Dendritic cell treated with granulocyte-macrophage colony-stimulating factor and Interleukin-4, amounts not matched to agents 40 ng/mL and 50 ng/mL, for 4 days (primary cell): ENCODE measurements around the gene GLMN.

Experiments used
- H3K27ac Mint-ChIP-seq: one replicate; pipeline ENCODE4 v1.8.0; 2022; ENCODE audit warnings: mild to moderate bottlenecking, mixed read lengths
- H3K27me3 Mint-ChIP-seq: one replicate; pipeline ENCODE4 v1.8.0; 2022; ENCODE audit warnings: mild to moderate bottlenecking, mixed read lengths
- H3K36me3 Mint-ChIP-seq: one replicate; pipeline ENCODE4 v1.8.0; 2022; ENCODE audit warnings: low read depth, mixed read lengths
- H3K4me1 Mint-ChIP-seq: one replicate; pipeline ENCODE4 v1.8.0; 2022; ENCODE audit warnings: low read depth, mixed read lengths
- H3K4me3 Mint-ChIP-seq: one replicate; pipeline ENCODE4 v1.8.0; 2022; ENCODE audit warnings: mild to moderate bottlenecking, moderate library complexity, mixed read lengths
- H3K9me3 Mint-ChIP-seq: one replicate; pipeline ENCODE4 v1.8.0; 2022; ENCODE audit warnings: mixed read lengths
- intact Hi-C: fragments of 100-400 bp; cut with micrococcal nuclease; formaldehyde crosslinking; loops from one replicate; pipeline ENCODE4 v1.15.0; 2022

The GLMN gene, protein sequence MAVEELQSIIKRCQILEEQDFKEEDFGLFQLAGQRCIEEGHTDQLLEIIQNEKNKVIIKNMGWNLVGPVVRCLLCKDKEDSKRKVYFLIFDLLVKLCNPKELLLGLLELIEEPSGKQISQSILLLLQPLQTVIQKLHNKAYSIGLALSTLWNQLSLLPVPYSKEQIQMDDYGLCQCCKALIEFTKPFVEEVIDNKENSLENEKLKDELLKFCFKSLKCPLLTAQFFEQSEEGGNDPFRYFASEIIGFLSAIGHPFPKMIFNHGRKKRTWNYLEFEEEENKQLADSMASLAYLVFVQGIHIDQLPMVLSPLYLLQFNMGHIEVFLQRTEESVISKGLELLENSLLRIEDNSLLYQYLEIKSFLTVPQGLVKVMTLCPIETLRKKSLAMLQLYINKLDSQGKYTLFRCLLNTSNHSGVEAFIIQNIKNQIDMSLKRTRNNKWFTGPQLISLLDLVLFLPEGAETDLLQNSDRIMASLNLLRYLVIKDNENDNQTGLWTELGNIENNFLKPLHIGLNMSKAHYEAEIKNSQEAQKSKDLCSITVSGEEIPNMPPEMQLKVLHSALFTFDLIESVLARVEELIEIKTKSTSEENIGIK

DNA sequence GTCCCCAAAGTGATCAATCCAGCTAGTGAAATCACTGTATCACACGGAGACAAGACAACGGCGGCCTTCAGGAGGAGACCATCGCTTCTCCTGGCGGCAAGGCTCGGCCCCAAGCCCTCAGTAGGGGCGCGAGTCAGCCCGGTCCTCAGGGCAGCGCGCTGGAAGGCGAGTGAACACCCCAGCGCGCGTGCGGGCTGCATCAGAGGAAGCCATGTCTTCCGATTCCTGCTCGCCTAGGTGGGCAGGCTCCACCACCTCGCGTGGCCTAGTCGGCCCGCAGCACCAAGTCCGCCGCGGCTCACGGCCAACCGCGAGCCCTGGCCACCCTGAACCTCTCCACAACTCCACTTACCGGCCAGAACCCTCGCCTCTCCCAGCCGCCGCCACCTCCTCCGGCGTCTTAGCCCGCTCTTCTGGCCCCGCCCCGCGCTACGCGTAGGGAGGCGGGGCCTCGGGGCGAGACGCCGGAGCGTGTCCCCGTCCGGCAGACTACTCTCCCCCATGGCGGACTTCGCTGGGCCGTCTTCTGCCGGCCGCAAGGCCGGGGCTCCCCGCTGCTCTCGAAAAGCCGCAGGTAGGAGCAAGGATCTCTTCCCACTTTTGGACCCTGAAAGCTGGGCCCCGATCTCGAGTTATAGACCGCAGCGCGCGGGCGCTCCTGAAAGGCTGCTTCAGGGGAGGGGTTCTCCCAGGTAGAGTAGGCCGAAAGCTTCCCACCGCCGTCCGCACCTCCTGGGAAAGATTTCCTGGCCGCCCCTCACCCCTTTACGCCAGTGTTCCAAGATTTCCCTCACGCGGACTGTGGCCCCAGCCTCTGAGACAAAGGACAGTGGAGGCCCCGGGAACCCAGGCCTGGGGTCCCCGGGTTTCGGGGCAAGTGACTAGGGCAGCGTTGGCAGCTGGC, at the start of gene GLMN, which contains the start of gene RPAP2:
TSS of gene GLMN (minus strand) at position 415 of the 904 bp plus-strand sequence. CDS start 988 bp downstream, outside the sequence.
TSS of gene RPAP2 (plus strand) at position 487 of the 904 bp plus-strand sequence. CDS start at position 502, 15 bp downstream.
- Mint-ChIP-seq H3K4me3 (peak within 1 kb of the TSS; percentile 97), H3K27me3 (no peaks in the 10 kb centered on the region), H3K36me3 (peaks cover 26% of the 10 kb centered on the region), H3K4me1 (peaks cover 27% of the 10 kb centered on the region), H3K27ac (peak within 1 kb of the TSS; percentile 97), H3K9me3 (no peaks in the 10 kb centered on the region)
- intact Hi-C loops: loop anchor here (5.0 to 10.0 kb wide), 3 partner anchors 163 to 794 kb away; partner anchors contain the start of genes BTBD8 and CDC7

DNA sequence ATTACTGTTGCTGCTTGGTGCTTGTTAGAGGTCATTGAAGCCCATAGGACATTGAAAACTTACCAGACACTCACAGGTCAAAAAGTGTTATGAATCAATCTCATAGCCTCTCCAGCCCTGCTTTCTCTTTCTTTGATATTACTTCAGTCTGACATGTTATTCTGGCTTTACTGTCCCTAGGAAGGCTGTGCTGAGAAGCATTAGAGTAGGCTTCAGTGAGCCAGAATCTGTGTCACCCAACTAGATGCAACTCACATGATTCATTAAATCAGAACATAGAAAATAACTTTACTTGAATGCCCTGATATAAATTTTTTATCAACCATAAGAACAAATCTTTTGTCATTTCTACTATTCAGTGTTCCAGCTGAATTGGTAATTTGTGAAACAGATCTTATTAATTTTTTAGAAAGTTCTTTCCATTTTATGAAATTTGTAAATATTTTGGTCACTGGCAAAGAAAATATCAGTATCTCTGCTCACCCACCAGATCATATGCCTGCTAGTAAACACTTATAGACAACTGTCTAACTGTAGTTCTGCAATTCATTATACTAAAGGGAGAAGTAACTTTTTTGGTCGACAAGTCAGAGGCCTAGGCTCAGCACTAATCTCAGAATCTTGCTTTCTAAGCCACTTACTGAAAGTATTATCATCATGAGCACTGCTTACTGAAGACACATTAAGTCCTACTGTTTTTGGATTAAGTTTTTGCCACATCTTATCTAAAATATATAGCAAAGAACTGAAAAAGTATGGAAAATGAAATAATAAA, 48.3 kb upstream of the GLMN start:
- Mint-ChIP-seq H3K36me3 (peaks cover 30% of the 10 kb centered on the region), H3K4me1 (peaks cover 7% of the 10 kb centered on the region), H3K9me3 (no peaks in the 10 kb centered on the region), H3K27ac (no peak overlapping the region), H3K27me3 (no peaks in the 10 kb centered on the region), H3K4me3 (no peak overlapping the region)
- intact Hi-C loops: no loop called here

DNA sequence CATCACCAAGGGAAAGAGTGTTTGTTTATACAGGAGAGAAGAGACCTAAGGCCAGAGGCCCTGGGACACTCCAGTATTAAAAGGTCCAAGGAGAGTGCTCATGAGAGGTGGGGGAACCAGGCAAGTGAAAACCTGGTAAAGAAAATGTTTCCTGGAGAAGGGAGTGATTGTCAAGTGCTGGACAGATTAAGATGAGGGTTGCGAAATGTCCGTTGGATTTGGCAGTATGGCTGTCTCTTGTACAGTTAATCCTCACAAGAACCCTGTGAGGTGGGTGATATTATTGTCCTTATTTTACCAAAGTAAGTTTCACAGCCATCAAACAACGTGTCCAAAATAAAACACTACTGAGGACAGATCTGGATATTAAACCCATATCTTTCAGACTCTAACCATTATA, 44.3 kb upstream of the GLMN start:
- no peaks in the 10 kb centered on the region for H3K9me3 Mint-ChIP-seq
- intact Hi-C loops: no loop called here
- H3K27me3 Mint-ChIP-seq: no peaks in the 10 kb centered on the region
- H3K36me3 Mint-ChIP-seq: peaks cover 39% of the 10 kb centered on the region
- H3K4me3 Mint-ChIP-seq: no peak overlapping the region
- peaks cover under 1% of the 10 kb centered on the region for H3K4me1 Mint-ChIP-seq
- H3K27ac Mint-ChIP-seq: no peak overlapping the region

DNA sequence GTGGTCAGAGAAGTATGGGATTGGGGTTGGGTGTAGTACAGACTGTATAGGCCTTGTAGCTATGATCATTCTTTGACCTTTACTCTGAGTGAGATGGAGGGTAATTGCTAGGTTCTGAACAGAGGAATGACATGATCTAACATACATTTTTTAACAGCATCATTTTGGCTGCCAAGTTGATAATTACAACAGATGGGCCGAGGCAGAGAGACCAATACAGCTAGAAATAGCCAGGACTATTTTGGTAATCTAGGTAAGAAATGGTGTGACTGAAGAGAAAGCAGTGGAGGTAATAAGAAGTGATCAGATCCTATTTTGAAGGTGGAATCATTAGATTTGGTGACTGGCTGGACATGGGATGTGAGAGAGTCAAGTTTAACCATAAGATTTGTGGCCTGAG, 43.6 kb upstream of the GLMN start:
- intact Hi-C loops: no loop called here
- no peaks in the 10 kb centered on the region for H3K9me3 Mint-ChIP-seq
- no peak overlapping the region for H3K27ac Mint-ChIP-seq
- H3K36me3 Mint-ChIP-seq: peaks cover 36% of the 10 kb centered on the region
- no peaks in the 10 kb centered on the region for H3K4me1 Mint-ChIP-seq
- H3K27me3 Mint-ChIP-seq: no peaks in the 10 kb centered on the region
- H3K4me3 Mint-ChIP-seq: no peak overlapping the region

DNA sequence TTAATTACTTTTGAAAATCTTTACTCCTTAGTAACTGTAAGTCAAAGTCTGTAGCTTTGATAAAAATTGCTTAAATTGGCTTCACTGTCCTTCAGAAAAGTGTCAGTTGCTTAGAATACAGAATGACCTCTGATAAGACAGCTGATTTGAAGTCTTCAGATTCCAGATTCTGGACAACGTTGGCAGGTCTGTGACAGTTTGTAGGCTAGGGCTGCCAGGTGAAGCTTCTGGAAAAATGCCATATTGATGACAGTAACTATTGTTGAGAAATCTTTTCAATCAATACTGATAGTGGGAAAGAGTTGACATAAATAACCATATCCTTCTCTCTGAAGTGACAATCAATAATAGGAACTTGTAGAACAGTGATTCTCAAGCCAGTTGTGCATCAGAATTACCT, 41.4 kb upstream of the GLMN start:
- H3K4me3 Mint-ChIP-seq: no peak overlapping the region
- H3K9me3 Mint-ChIP-seq: no peaks in the 10 kb centered on the region
- intact Hi-C loops: no loop called here
- no peak overlapping the region for H3K27ac Mint-ChIP-seq
- no peaks in the 10 kb centered on the region for H3K4me1 Mint-ChIP-seq
- H3K36me3 Mint-ChIP-seq: peaks cover 35% of the 10 kb centered on the region
- no peaks in the 10 kb centered on the region for H3K27me3 Mint-ChIP-seq

DNA sequence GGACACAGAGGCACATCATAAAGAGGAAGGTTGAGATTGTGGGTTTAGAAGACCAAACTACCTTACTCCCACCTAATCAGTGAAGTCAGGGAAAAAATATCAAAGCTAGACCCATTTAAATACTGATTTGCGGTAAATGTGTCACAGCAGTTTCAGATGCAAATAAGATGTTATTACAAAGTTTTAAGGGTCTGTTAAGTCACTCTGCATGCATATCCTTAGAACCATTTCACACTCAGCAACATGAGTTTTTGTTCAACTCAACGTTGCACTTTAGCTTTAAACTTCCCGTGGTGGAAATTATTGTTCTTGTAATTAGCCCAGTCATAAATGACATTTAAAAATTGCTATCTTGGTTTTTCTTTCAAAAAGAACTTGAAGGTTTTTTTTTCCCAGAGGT, 34.9 kb upstream of the GLMN start:
- H3K27me3 Mint-ChIP-seq: no peaks in the 10 kb centered on the region
- peaks cover 7% of the 10 kb centered on the region for H3K9me3 Mint-ChIP-seq
- H3K27ac Mint-ChIP-seq: no peak overlapping the region
- H3K4me1 Mint-ChIP-seq: no peaks in the 10 kb centered on the region
- no peak overlapping the region for H3K4me3 Mint-ChIP-seq
- intact Hi-C loops: no loop called here
- peaks cover 32% of the 10 kb centered on the region for H3K36me3 Mint-ChIP-seq

DNA sequence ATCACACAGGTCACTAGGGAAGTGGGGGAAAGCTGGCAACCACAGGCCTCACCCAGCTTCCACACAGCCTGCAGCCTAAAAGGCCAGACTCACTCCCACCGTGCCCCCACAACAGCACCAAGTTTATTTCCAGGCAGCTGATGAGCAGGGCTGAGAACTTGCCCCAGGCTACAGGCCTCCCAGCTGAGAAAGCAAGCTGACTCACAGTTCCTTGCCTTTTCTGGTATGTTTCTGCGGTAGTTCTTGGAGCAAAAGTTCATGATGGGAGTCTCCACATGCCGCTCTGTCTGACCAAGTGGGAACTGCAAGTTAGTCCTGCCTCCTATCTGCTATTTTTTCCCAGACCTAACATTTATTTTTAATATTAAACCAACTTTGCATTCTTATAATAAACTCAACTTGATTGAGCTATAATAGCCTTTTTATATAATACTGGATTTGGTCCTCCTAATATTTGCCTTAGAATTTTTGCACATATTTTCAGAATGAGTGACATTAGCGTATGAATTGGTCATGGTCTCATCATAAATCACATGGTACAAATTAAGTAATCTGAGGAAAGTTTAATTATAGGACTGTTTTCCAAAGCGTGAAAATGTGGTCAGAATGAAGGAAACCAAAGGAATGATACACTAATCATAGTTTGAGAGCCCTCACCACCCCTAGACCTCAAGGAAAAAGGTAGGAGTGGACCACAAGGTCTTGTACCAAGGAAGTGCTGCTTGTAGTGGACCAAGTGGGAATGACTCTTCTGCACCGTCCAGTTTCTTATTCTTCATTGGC, 30.8 kb upstream of the GLMN start:
- intact Hi-C loops: no loop called here
- peaks cover 36% of the 10 kb centered on the region for H3K9me3 Mint-ChIP-seq
- H3K4me1 Mint-ChIP-seq: no peaks in the 10 kb centered on the region
- H3K27me3 Mint-ChIP-seq: no peaks in the 10 kb centered on the region
- peaks cover 61% of the 10 kb centered on the region for H3K36me3 Mint-ChIP-seq
- H3K4me3 Mint-ChIP-seq: no peak overlapping the region
- no peak overlapping the region for H3K27ac Mint-ChIP-seq

DNA sequence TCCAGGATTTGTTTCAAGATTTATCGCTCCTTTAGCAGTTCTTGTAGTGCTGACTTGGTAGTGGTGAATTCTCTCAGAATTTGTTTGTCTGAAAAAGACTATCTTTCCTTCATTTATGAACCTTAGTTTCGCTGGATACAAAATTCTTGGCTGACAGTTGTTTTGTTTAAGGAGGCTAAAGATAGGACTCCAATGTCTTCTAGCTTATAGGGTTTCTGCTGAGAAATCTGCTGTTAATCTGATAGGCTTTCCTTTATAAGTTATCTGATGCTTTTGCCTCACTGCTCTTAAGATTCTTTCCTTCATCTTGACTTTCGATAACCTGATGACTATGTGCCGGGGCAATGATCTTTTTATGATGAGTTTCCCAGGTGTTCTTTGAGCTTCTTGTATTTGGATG, 29.0 kb upstream of the GLMN start:
- H3K36me3 Mint-ChIP-seq: peaks cover 63% of the 10 kb centered on the region
- intact Hi-C loops: no loop called here
- no peak overlapping the region for H3K27ac Mint-ChIP-seq
- H3K27me3 Mint-ChIP-seq: no peaks in the 10 kb centered on the region
- no peak overlapping the region for H3K4me3 Mint-ChIP-seq
- no peaks in the 10 kb centered on the region for H3K4me1 Mint-ChIP-seq
- H3K9me3 Mint-ChIP-seq: peaks cover 36% of the 10 kb centered on the region

DNA sequence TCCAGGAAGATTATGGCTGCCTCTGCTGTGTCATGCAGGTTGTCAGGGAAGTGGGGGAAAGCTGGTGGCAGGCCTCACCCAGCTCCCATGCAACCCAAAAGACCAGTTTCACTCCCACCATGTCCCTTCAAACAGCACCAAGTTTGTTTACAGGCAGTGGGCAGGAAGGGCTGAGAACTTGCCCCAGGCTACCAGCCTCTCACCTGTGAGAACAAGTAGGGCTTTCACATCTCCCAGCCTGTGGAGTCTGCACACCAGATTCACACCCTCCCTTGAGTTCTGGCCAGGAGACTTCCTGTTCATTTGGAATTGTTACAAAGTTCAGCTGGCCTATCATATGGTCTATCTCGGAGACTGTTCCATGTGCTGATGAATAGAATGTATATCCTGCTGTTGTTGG, 27.9 kb upstream of the GLMN start:
- Mint-ChIP-seq H3K4me3 (no peak overlapping the region), H3K27me3 (no peaks in the 10 kb centered on the region), H3K4me1 (no peaks in the 10 kb centered on the region), H3K9me3 (peaks cover 36% of the 10 kb centered on the region), H3K36me3 (peaks cover 71% of the 10 kb centered on the region), H3K27ac (no peak overlapping the region)
- intact Hi-C loops: no loop called here

DNA sequence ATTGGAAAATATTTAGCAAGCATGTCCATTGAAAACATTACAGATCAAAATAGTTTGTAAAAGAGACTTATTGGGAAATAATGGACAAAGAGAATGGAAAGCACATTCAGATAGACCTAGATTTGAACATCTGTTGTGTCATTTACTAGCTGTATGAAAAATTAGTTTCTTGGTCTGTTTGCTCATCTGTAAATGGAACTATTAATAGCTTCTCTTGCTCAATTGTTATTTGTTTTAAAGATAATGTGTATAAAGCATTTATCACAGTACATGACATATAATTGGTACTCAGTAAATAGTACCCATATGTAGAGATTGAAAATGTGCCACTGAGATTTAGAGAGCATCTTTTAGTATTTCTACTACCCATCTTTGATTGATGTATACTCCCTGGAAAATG, 26.0 kb upstream of the GLMN start:
- Mint-ChIP-seq H3K4me3 (no peak overlapping the region), H3K36me3 (peaks cover 88% of the 10 kb centered on the region), H3K27ac (no peak overlapping the region), H3K27me3 (no peaks in the 10 kb centered on the region), H3K4me1 (no peaks in the 10 kb centered on the region), H3K9me3 (peaks cover 36% of the 10 kb centered on the region)
- intact Hi-C loops: no loop called here

DNA sequence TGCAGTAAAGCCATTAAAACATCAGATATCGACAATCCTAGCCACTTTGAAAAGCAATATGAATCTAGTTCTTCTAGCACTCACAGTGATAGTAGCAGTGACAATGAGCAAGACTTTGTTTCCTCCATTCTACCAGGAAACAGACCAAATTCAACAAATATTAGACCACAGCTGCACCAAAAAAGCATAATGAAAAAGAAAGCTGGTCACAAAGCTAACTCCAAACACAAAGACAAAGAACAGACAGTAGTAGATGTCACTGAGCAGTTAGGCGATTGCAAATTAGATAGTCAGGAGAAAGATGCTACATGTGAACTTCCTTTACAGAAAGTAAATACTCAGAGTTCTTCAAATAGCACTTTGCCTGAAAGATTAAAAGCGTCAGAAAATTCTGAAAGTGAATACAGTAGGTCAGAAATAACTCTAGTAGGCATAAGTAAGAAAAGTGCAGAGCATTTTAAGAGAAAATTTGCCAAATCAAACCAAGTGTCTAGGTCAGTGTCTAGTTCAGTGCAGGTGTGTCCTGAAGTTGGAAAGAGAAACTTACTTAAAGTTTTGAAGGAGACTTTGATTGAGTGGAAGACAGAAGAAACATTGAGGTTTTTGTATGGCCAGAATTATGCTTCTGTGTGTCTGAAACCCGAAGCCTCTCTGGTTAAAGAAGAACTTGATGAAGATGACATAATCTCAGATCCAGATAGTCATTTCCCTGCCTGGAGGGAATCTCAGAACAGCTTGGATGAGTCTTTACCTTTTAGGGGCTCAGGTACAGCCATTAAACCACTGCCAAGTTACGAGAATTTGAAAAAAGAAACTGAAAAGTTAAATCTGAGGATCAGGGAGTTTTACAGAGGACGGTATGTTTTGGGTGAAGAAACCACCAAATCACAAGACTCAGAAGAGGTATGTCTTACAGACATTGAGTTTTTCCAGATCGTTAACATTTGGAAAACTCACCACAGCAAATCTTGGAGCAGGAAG, 25.0 kb upstream of the GLMN start:
- peaks cover 91% of the 10 kb centered on the region for H3K36me3 Mint-ChIP-seq
- peaks cover 30% of the 10 kb centered on the region for H3K9me3 Mint-ChIP-seq
- intact Hi-C loops: no loop called here
- no peaks in the 10 kb centered on the region for H3K4me1 Mint-ChIP-seq
- no peaks in the 10 kb centered on the region for H3K27me3 Mint-ChIP-seq
- H3K4me3 Mint-ChIP-seq: no peak overlapping the region
- H3K27ac Mint-ChIP-seq: no peak overlapping the region
